ENCODE measurements around the gene RTN4RL1. TPM values are rescaled to one million over a fixed set of nuclear protein-coding genes. Genes with fewer than 3 reads are reported as not detected.

RTN4RL1 gene
- total RNA-seq, 1 experiment from 2014 or later: 0.22 TPM

GRCh38 chr17:1939981-1940809, 84.9 kb downstream of the RTN4RL1 start:
- no peak overlapping the region for H3K23ac ChIP-seq (ENCODE audit: insufficient read length, low read depth, low read length)
- H3K27ac ChIP-seq (ENCODE audit: insufficient read length, low read depth, low read length): no peak overlapping the region

More at GRCh38 chr17:1939981-1940809, 84.9 kb downstream of the RTN4RL1 start:
- Histone ChIP-seq H2BK20ac (ENCODE audit: low read depth, low read length, poor library complexity, severe bottlenecking) (no peak overlapping the region), H3K27me3 (ENCODE audit: insufficient read depth, low read length) (no peaks in the 10 kb centered on the region), H3K4me2 (ENCODE audit: insufficient read depth, insufficient read length, low read length) (no peak overlapping the region), H4K20me1 (ENCODE audit: control insufficient read depth, insufficient read depth, insufficient read length) (no peaks in the 10 kb centered on the region), H3T11ph (ENCODE audit: low read length) (no peak overlapping the region), H2AFZ (ENCODE audit: low read length) (no peak overlapping the region), H2BK12ac (ENCODE audit: insufficient read length, low read depth, low read length) (no peak overlapping the region), H3K4ac (ENCODE audit: low read depth, low read length) (no peak overlapping the region), H3K56ac (ENCODE audit: insufficient read length, low read depth, low read length) (no peak overlapping the region), H2BK120ac (ENCODE audit: low read depth, low read length, poor library complexity, severe bottlenecking) (no peak overlapping the region), H3K4me1 (ENCODE audit: insufficient read depth, low read length) (no peaks in the 10 kb centered on the region), H3K23me2 (ENCODE audit: insufficient read length, low read depth, low read length, poor library complexity, severe bottlenecking) (peaks cover 3% of the 10 kb centered on the region), H3K9ac (ENCODE audit: extremely low read depth, insufficient read length, low read length) (no peak overlapping the region), H2BK15ac (ENCODE audit: low read depth, low read length) (no peak overlapping the region), H3K18ac (ENCODE audit: insufficient read length, low read depth, low read length) (no peak overlapping the region), H4K5ac (ENCODE audit: insufficient read length, low read depth, low read length) (no peak overlapping the region), H3K14ac (ENCODE audit: insufficient read depth, low read length) (no peak overlapping the region), H2AK5ac (ENCODE audit: insufficient read length, low read length) (no peak overlapping the region), H3K79me2 (ENCODE audit: insufficient read depth, low read length) (no peaks in the 10 kb centered on the region), H2BK5ac (ENCODE audit: insufficient read length, low read length) (no peak overlapping the region), H4K91ac (ENCODE audit: insufficient read length, low read depth, low read length) (no peak overlapping the region), H3K79me1 (ENCODE audit: insufficient read depth, low read depth, low read length, poor library complexity, severe bottlenecking) (no peaks in the 10 kb centered on the region), H3K9me3 (ENCODE audit: control insufficient read depth, low read depth, low read length) (no peaks in the 10 kb centered on the region), H4K8ac (replicated peaks; ENCODE audit: insufficient read length, low read depth, low read length) (no peak overlapping the region)
- Mint-ChIP-seq H3K36me3 (ENCODE audit: insufficient read depth in 1 of 3, low read depth in 3 of 3) (no peaks in the 10 kb centered on the region), H3K4me3 (no peak overlapping the region), H3K27ac (no peak overlapping the region), H3K4me1 (peaks cover 0 to 3% of the 10 kb centered on the region in 2 experiments; a peak in 1 of 4 replicates), H3K27me3 (ENCODE audit: low read depth) (peaks cover 8% of the 10 kb centered on the region), H3K9me3 (no peaks in the 10 kb centered on the region)
- DNase-seq: peak; percentile 30
- WGBS (ENCODE audit: extremely low coverage, insufficient read length, low lambda C conversion rate): no CpG with 5 or more reads among the region's 27 CpGs
- no peak for TF ChIP-seq CTCF (conservative IDR thresholded peaks at IDR 0.05)

All from H9 (cell line).